Astrocyte (in vitro differentiated cells and primary cell): ENCODE results near the gene EP300. TPM values are rescaled to one million over a fixed set of nuclear protein-coding genes. Genes with fewer than 3 reads are reported as not detected.
"Not testable (repeated sequence)": the region's sequence is repeated elsewhere in the genome, so short reads cannot be mapped to it uniquely, and the experiment has no call there.

Experiments used
- DNase-seq: peaks from one replicate; pipeline ENCODE4 v3.0.0-alpha.2; 2010; ENCODE audit warnings: low read depth
- FAIRE-seq: peaks from 2 replicates; lab custom pipeline; 2011; peaks lifted over from hg19 to GRCh38; lab: Jason Lieb, UNC
- H2AFZ ChIP-seq: 2 replicates; pipeline ENCODE4 v1.6.0; 2012; ENCODE audit warnings: low read depth, low read length, inconsistent platforms
- H3K27ac ChIP-seq: 2 replicates; pipeline ENCODE4 v1.5.1; 2011; ENCODE audit warnings: low read depth, low read length, inconsistent platforms
- H3K27me3 ChIP-seq: 2 replicates; pipeline ENCODE4 v1.6.0; 2011; ENCODE audit warnings: low read length, inconsistent platforms; ENCODE audit not compliant: insufficient read depth
- H3K36me3 ChIP-seq: 2 replicates; pipeline ENCODE4 v1.5.1; 2011; ENCODE audit warnings: low read length, inconsistent platforms; ENCODE audit not compliant: insufficient read depth
- H3K4me1 ChIP-seq: 2 replicates; pipeline ENCODE4 v1.5.1; 2011; ENCODE audit warnings: low read length, inconsistent platforms; ENCODE audit not compliant: insufficient read depth
- H3K4me2 ChIP-seq: 2 replicates; pipeline ENCODE4 v1.6.0; 2012; ENCODE audit warnings: low read length, inconsistent platforms
- H3K4me3 ChIP-seq: 2 replicates; pipeline ENCODE4 v1.5.1; 2011; ENCODE audit warnings: low read depth, mild to moderate bottlenecking, low read length, inconsistent platforms; ENCODE audit not compliant: insufficient read depth
- H3K79me2 ChIP-seq: 2 replicates; pipeline ENCODE4 v1.6.0; 2012; ENCODE audit warnings: mild to moderate bottlenecking, low read length, inconsistent platforms; ENCODE audit not compliant: insufficient read depth
- H3K9ac ChIP-seq: 2 replicates; pipeline ENCODE4 v1.6.0; 2012; ENCODE audit warnings: mild to moderate bottlenecking, low read length, inconsistent platforms
- H3K9me3 ChIP-seq: 2 replicates; pipeline ENCODE4 v1.5.1; 2012; ENCODE audit warnings: low read depth, mild to moderate bottlenecking, low read length, inconsistent platforms; ENCODE audit not compliant: insufficient read depth
- H4K20me1 ChIP-seq: 2 replicates; pipeline ENCODE4 v1.6.0; 2012; ENCODE audit warnings: low read length, inconsistent platforms; ENCODE audit not compliant: insufficient read depth
- H3K27ac Mint-ChIP-seq: one replicate; pipeline ENCODE4 v1.8.0; 2021; ENCODE audit warnings: mild to moderate bottlenecking, mixed read lengths; ENCODE audit not compliant: unreplicated experiment
- H3K27me3 Mint-ChIP-seq: one replicate; pipeline ENCODE4 v1.8.0; 2021; ENCODE audit warnings: low read depth, mixed read lengths; ENCODE audit not compliant: unreplicated experiment
- H3K36me3 Mint-ChIP-seq: one replicate; pipeline ENCODE4 v1.8.0; 2021; ENCODE audit warnings: low read depth, mixed read lengths; ENCODE audit not compliant: unreplicated experiment
- H3K4me1 Mint-ChIP-seq: one replicate; pipeline ENCODE4 v1.8.0; 2021; ENCODE audit warnings: low read depth, mixed read lengths; ENCODE audit not compliant: unreplicated experiment
- H3K4me3 Mint-ChIP-seq: one replicate; pipeline ENCODE4 v1.8.0; 2021; ENCODE audit warnings: mild to moderate bottlenecking, moderate library complexity, mixed read lengths; ENCODE audit not compliant: unreplicated experiment
- H3K9me3 Mint-ChIP-seq: one replicate; pipeline ENCODE4 v1.8.0; 2021; ENCODE audit warnings: mild to moderate bottlenecking, mixed read lengths; ENCODE audit not compliant: unreplicated experiment
- EZH2 ChIP-seq: IDR thresholded peaks from 2 replicates; pipeline ENCODE4 v1.6.1; 2012; ENCODE audit warnings: mild to moderate bottlenecking, low read length, inconsistent platforms; ENCODE audit not compliant: insufficient read depth
- total RNA-seq: library from RNA; stranded (reverse); gene quantifications from 2 replicates; pipeline ENCODE4 v1.2.1, GENCODE V29; 2021
- TF ChIP-seq, protein P1 (sequence below): IDR thresholded peaks from 2 replicates; pipeline ENCODE4 v1.5.1; 2011; ENCODE audit warnings: low read depth, mild to moderate bottlenecking, inconsistent platforms, low read length, moderate library complexity; ENCODE audit not compliant: insufficient read depth

Gene EP300
- total RNA-seq, 1 donor from 2014 or later, result 64.7 TPM

DNA sequence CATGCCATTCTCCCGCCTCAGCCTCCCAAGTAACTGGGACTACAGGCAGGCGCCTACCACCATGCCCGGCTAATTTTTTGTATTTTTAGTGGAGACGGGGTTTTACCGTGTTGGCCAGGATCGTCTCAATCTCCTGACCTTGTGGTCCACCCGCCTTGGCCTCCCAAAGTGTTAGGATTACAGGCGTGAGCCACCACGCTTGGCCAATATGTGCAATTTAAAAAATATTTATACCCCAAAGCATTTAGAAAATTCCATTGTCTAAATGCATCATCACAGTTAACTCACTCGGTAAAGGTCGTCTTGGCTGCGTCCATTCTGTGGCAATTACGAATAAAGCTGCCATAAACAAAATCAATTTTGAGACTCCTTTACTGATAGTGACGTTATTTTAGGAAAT is 36.2 kb downstream of the EP300 start:
- Histone ChIP-seq H3K27ac (no peak overlapping the region), H3K4me2 (no peak overlapping the region), H2AFZ (no peak overlapping the region), H3K79me2 (peaks cover 51% of the 10 kb centered on the region), H4K20me1 (peaks cover 41% of the 10 kb centered on the region), H3K9me3 (no peaks in the 10 kb centered on the region), H3K4me1 (no peaks in the 10 kb centered on the region), H3K4me3 (no peak overlapping the region), H3K9ac (no peak overlapping the region), H3K36me3 (peaks cover 51% of the 10 kb centered on the region), H3K27me3 (no peaks in the 10 kb centered on the region)
- H3K4me3 Mint-ChIP-seq, result no peak overlapping the region
- H3K27me3 Mint-ChIP-seq, result no peaks in the 10 kb centered on the region
- FAIRE-seq (no peak), DNase-seq (no peak)
- H3K4me1 Mint-ChIP-seq, result no peaks in the 10 kb centered on the region
- no peaks in the 10 kb centered on the region for H3K9me3 Mint-ChIP-seq
- H3K36me3 Mint-ChIP-seq, result peaks cover 20% of the 10 kb centered on the region
- no peak overlapping the region for H3K27ac Mint-ChIP-seq
- TF ChIP-seq, protein P1, sequence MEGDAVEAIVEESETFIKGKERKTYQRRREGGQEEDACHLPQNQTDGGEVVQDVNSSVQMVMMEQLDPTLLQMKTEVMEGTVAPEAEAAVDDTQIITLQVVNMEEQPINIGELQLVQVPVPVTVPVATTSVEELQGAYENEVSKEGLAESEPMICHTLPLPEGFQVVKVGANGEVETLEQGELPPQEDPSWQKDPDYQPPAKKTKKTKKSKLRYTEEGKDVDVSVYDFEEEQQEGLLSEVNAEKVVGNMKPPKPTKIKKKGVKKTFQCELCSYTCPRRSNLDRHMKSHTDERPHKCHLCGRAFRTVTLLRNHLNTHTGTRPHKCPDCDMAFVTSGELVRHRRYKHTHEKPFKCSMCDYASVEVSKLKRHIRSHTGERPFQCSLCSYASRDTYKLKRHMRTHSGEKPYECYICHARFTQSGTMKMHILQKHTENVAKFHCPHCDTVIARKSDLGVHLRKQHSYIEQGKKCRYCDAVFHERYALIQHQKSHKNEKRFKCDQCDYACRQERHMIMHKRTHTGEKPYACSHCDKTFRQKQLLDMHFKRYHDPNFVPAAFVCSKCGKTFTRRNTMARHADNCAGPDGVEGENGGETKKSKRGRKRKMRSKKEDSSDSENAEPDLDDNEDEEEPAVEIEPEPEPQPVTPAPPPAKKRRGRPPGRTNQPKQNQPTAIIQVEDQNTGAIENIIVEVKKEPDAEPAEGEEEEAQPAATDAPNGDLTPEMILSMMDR, result no peak

DNA sequence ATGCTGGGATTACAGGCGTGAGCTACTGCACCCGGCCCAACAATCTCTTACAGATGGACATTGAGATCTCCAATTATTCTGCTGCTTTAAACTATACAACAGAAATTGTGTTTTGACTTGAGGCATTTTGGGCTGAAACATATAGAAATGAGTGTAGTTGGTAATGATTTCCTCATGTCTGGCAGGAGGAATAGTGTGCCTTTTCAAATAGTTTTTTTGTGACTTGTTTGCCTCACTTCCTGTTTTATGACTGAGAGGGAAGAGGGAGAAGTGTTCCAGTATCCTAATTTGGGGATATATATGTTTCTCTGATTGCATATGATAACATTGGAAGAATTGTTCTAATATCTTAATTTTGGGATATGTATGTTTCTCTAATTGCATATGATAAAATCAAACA is 40.2 kb downstream of the EP300 start:
- Histone ChIP-seq H4K20me1 (peaks cover 48% of the 10 kb centered on the region), H3K79me2 (peaks cover 43% of the 10 kb centered on the region)
- H3K27me3 Mint-ChIP-seq, result no peaks in the 10 kb centered on the region

DNA sequence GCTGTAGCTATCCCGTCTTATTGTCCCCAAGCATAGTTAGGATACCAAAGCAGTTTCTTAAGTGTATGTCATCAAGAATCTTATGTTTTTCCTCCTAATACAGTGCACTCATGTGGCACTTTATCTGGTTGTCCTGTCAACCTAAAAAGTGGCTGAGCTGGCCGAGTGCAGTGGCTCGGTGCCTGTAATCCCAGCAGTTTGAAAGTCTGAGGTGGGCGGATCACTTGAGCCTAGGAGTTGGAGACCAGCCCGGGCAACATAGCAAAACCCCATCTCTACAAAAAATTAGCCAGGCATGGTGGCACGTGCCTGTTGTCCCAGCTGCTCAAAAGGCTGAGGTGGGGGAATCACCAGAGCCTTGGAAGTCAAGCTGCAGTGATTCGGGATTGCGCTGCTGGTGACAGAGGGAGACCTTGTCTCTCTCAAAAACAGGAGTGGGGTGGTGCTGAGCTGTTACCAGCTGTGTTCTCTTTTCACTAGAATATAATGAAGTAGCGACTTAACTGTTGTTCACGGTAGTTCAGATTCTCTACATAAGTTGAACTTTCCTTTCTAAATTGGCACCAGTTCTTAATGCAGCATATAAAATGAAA is 48.1 kb downstream of the EP300 start:
- H3K27ac Mint-ChIP-seq, result no peak overlapping the region
- no peak for FAIRE-seq
- H3K9me3 Mint-ChIP-seq, result no peaks in the 10 kb centered on the region
- DNase-seq, result no peak
- H3K9ac ChIP-seq, result no peak overlapping the region
- peaks cover 44% of the 10 kb centered on the region for H4K20me1 ChIP-seq
- H3K4me2 ChIP-seq, result no peak overlapping the region
- no peak overlapping the region for H3K4me3 Mint-ChIP-seq
- no peak overlapping the region for H3K27ac ChIP-seq
- no peak overlapping the region for H2AFZ ChIP-seq
- no peaks in the 10 kb centered on the region for H3K4me1 ChIP-seq
- H3K9me3 ChIP-seq, result no peaks in the 10 kb centered on the region
- no peak for TF ChIP-seq EZH2
- TF ChIP-seq, protein P1, result no peak
- H3K79me2 ChIP-seq, result peaks cover 20% of the 10 kb centered on the region
- no peak overlapping the region for H3K4me3 ChIP-seq
- H3K4me1 Mint-ChIP-seq, result no peaks in the 10 kb centered on the region
- H3K36me3 Mint-ChIP-seq, result peaks cover 15% of the 10 kb centered on the region
- no peaks in the 10 kb centered on the region for H3K27me3 Mint-ChIP-seq
- H3K36me3 ChIP-seq, result peaks cover 63% of the 10 kb centered on the region
- H3K27me3 ChIP-seq, result no peaks in the 10 kb centered on the region

More for the DNA sequence above, 40.2 kb downstream of the EP300 start:
- no peak overlapping the region for H3K4me2 ChIP-seq
- peak; percentile 9 for FAIRE-seq
- Mint-ChIP-seq H3K4me3 (no peak overlapping the region), H3K36me3 (peaks cover 17% of the 10 kb centered on the region), H3K4me1 (no peaks in the 10 kb centered on the region), H3K27ac (no peak overlapping the region), H3K9me3 (no peaks in the 10 kb centered on the region)
- TF ChIP-seq, protein P1, result no peak
- no peak for TF ChIP-seq EZH2
- H3K27ac ChIP-seq, result no peak overlapping the region
- DNase-seq, result no peak
- no peaks in the 10 kb centered on the region for H3K9me3 ChIP-seq
- H2AFZ ChIP-seq, result no peak overlapping the region
- H3K4me1 ChIP-seq, result no peaks in the 10 kb centered on the region
- no peaks in the 10 kb centered on the region for H3K27me3 ChIP-seq
- H3K36me3 ChIP-seq, result peaks cover 56% of the 10 kb centered on the region
- no peak overlapping the region for H3K4me3 ChIP-seq
- H3K9ac ChIP-seq, result no peak overlapping the region

DNA sequence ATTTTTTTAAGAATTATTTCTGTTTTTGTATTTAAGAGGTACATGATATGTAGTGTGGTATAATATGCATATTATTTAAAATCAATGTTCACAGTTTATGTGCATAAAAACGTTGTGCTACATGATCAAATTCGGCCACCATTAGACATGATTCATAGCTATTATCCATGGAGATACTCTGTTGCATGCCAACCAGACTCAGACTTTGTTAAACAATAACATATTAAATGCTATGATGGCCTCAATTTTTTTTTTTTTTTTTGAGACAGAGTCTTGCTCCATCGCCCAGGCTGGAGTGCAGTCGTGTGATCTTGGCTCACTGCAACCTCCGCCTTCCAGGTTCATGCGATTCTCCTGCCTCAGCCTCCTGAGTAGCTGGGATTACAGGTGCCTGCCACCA is 53.5 kb downstream of the EP300 start:
- H3K27ac ChIP-seq, H3K4me3 Mint-ChIP-seq, H3K4me1 ChIP-seq, H3K9me3 ChIP-seq, H3K9me3 Mint-ChIP-seq, H3K9ac ChIP-seq, H3K4me3 ChIP-seq, H3K27me3 ChIP-seq, H2AFZ ChIP-seq, H3K27me3 Mint-ChIP-seq, DNase-seq, H3K27ac Mint-ChIP-seq, H3K4me1 Mint-ChIP-seq, H3K4me2 ChIP-seq, FAIRE-seq: not testable (repeated sequence)
- peaks cover 15% of the 10 kb centered on the region for H3K36me3 Mint-ChIP-seq
- peaks cover 58% of the 10 kb centered on the region for H3K36me3 ChIP-seq
- peaks cover 13% of the 10 kb centered on the region for H3K79me2 ChIP-seq
- peaks cover 41% of the 10 kb centered on the region for H4K20me1 ChIP-seq
